CD4-positive, alpha-beta T cell treated with Interleukin-15 for 1 hour (primary cell): ENCODE measurements around the gene GIMAP2.
"Not testable (repeated sequence)": the region's sequence is repeated elsewhere in the genome, so short reads cannot be mapped to it uniquely, and the experiment has no call there.

Experiments
- DNase-seq: peaks from one replicate; pipeline ENCODE4 v3.0.0-alpha.2; 2020

GIMAP2 gene

GRCh38 chr7:150678601-150679000, 6.9 kb upstream of the GIMAP2 start:
- DNase-seq: not testable (repeated sequence)

DNA sequence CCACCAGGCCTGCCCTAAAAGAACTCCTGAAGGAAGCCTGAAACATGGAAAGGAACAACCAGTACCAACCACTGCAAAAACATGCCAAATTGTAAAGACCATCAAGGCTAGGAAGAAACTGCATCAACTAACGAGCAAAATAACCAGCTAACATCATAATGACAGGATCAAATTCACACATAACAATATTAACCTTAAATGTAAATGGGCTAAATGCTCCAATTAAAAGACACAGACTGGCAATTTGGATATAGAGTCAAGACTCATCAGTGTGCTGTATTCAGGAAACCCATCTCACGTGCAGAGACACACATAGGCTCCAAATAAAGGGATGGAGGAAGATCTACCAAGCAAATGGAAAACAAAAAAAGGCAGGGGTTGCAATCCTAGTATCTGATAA, 5.1 kb upstream of the GIMAP2 start:
- not testable (repeated sequence) for DNase-seq

- DNase-seq: no peak
These were observed 625 bp downstream of the GIMAP2 start for GRCh38 chr7:150686030-150686631.

DNA sequence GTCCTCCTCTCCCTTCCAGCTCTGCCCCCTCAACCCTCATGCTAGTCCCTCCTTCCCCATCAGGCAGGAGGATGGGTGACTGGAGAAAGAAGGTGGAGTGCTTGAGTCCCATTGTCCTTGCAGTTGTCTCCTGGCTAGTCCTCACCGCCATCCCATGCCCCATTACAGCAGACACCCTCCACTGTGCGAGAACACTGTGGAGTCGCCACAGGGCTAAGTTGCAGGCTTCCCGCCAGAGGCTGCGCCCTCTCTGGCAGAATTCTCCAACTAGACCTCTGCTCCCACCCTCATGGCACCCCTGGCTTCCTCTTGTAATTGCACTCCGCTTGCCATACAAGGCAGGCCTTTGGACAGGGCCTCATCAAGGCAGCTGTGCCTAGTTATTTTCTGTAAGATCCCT, 3.1 kb downstream of the GIMAP2 start:
- DNase-seq: no peak

- no peak for DNase-seq
These were observed 10.1 kb downstream of the GIMAP2 start for GRCh38 chr7:150695654-150696053.

GRCh38 chr7:150703209-150703608, 17.7 kb downstream of the GIMAP2 start:
- no peak for DNase-seq

GRCh38 chr7:150715293-150715692, 29.8 kb downstream of the GIMAP2 start:
- DNase-seq: peak; percentile 21

DNA sequence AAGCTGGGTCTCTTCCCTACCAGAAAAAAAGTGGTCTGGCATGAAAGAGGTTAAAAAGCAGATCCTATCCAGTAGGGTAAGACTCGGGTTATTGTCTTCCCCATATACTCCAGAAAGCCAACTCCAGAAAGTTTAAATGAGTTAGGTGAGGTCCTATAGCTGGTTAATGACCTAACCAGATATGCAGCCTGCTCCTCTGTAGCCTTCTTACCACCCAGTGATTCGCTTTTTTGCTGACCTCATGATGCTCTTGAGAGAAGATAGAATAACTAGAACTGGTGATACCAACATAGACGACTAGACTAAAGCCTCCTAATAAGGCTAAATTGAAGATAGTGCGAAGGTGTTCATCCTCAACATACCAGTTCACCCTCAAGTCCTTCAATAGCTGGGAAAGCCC, 30.2 kb downstream of the GIMAP2 start:
- no peak for DNase-seq

DNA sequence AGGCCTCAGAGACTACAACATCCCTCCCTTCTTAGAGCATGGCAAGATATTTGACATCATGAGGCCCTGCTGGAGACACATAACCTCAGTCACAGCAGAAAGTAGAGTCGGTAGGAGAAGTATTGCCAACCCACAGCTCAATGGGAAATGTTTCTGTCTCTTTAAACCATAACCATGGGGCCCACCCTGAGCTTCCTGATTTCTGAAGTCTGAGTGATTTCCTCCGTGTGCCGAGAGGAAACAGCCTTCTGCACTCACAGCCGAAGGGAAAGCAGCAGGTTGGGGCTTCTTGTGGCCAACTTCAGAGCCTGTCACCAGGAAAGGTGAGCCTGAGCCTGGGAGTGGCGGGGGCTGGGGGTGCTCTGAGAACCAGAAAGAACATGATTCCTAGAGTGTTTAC, 30.9 kb downstream of the GIMAP2 start, which contains the start of gene GIMAP1:
Gene GIMAP1 (plus strand): TSS at position 246 of the 400 bp plus-strand sequence. CDS start 2,435 bp downstream, outside the sequence.
- peak; percentile 60 for DNase-seq

DNA sequence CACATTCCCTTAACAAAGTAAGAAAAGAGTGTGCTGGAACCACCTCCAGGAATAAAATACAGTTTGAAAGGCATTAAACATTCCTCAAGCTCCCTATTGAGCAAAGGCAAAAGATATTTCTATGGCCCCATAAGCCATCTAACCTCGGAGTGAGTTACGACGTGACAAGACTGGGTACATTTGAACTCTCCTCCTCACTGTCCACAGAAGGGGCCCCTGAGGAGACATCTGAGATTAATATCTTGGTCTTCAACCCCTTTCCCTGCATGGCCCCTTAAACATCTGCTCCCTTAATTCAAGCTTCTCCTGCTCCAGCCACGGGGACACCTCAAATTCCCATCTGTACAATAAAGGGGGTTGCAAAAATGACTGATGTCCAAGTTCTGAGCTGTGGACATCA, 31.4 kb downstream of the GIMAP2 start:
- DNase-seq: no peak

GRCh38 chr7:150717814-150718420, 32.4 kb downstream of the GIMAP2 start:
- DNase-seq: no peak

DNA sequence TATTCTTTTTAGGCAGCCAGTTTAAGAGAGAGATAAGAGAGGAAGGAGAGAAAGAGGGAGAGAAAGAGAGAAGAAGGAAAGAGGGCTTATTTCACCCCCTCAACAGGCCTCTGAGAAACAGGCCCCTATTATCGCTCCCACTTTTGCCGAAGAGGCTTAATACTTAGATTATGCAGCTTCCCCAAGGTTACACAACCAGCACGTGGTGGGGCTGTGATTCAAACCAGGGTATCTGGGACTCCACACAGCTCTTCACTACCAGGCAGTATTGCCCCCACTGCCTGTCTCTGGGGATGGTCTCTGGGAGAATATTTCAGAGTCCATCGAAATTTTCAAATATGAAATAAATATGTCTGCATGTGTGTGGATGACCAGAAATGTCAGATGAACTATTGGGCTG, 33.9 kb downstream of the GIMAP2 start:
- no peak for DNase-seq

DNA sequence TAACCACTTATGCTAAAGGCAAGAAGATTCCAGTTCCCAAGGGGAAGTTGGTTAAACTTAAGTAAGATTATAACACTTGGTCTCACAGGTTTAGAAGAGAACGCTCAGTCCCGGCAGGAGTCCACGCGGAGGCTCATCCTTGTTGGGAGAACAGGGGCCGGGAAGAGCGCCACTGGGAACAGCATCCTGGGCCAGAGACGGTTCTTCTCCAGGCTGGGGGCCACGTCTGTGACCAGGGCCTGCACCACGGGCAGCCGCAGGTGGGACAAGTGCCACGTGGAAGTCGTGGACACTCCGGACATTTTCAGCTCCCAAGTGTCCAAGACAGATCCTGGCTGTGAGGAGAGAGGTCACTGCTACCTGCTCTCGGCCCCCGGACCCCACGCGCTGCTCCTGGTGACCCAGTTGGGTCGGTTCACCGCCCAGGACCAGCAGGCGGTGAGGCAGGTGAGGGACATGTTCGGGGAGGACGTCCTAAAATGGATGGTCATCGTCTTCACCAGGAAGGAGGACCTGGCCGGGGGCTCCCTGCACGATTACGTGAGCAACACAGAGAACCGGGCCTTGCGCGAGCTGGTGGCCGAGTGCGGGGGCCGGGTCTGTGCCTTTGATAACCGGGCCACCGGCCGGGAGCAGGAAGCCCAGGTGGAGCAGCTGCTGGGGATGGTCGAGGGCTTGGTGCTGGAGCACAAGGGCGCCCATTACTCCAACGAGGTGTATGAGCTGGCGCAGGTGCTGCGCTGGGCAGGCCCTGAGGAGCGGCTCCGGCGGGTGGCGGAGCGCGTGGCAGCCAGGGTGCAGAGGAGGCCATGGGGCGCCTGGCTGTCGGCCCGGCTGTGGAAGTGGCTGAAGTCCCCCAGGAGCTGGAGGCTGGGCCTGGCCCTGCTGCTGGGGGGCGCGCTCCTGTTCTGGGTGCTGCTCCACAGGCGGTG, 34.7 kb downstream of the GIMAP2 start:
- no peak for DNase-seq

DNA sequence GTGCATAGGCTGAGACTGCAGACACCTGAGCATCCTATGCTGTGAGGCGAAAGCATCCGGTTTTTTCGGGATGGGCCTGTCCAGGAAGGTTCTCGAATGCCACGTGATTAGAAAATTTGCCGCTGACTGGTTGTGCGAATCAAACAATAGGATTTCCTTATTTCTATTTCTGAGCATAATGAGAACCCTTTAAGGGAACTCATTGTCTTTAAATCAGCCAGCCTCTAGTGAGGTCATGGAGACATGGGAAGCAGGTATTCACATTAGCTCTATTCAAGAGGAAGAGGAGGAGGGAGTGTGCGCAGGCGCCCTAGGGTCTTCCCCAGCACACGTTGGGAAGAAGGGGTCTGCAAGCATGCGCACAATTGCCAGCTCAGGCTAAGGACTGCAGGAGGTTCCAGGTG, 36.5 kb downstream of the GIMAP2 start:
- DNase-seq: no peak

DNA sequence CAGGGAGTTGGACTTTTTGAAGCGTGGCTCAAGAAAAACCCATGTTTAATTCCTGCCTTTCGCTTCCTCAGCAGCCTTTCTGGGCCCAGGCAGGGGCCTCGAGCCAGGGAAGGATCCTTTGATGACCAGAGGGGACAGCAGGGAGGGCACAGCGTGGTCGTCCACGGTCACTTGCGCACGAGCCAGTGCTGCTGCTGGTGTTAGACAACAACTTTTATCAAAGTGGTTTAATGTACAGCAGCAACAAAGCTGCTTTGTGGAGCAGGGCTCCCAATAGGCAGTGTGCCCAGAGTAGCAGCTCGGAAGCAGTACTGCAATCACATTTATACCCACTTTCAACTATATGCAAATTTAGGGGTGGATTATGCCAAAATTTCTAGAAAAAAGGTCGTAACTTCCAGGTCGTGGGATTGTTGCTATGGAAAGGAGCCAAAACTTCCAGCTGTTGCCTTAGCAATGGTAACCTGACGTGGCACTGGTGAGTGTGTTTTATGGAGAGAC, 37.0 kb downstream of the GIMAP2 start:
- DNase-seq: no peak

DNA sequence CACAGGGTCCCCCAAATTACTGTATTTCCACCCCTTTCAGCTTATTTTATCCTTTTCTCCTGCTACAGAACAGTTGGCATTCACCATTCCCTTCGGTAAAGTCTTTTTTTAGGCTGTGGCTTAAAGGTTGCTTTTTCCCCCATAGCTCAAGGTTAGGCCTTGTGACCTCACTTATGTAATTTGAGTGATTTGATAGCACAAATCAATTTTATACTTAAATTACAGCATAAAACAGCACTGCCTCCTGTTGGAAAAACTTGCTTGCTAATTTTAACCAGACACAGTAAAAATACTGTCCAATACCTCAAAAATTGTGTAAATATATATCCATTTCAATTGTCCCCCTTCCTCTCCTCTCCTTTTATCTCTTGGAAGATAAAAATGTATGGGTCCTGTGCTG, 38.0 kb downstream of the GIMAP2 start:
- DNase-seq: no peak

GRCh38 chr7:150727381-150727780, 41.9 kb downstream of the GIMAP2 start:
- DNase-seq: no peak

- DNase-seq: no peak
These were observed 42.5 kb downstream of the GIMAP2 start for GRCh38 chr7:150728011-150728410.

- no peak for DNase-seq
These were observed 43.1 kb downstream of the GIMAP2 start for GRCh38 chr7:150728609-150729008.

DNA sequence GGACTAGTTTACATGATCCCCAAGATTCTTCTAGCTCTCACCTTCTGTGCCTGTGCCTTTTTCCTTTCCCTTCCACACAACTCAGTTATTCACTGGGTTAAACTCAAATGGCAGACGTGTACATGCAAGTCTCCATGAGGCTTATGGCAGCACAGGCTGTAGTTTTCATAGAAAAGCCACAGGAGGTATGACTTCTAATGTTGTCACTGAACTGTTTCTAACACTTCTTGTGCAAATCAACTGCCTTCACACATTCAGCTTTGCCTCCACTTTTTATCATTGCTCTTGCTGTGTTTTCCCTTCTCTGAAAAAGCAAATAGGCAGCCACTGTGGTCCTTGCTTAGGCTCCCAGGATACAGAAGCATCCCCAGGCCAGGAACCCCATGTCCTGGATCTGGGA, 46.4 kb downstream of the GIMAP2 start:
- DNase-seq: no peak

DNA sequence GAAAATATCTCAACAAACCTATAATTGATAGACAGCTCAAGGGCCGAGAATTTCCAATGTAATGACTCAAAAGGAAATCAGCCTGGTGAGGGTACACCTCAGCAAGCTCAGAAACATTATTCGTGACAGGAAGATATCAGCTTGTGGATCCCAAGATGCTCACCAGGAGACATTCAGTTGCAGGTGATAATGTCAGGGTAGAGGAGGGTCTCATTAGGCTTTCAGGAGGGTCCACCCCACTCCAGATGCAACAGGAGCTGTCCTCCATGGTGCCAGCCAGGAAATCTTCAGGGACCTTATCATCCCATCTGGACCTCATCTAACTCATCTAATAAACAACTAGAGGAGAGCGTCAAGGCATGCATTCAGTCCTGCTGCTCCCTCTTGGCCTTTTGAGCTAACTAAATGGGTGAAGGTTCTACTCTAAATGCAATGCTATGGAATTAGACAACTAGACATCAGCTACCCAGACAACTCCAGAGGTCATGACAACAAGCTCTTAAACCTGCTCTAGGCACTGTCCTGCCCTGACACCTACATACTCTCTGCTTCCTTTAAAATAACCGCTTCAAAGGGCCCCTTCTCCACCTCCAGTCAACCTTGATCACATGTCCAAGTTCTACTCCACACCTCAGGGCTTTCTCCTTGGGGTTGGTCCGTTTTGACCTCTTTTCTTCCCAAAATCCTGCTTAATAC, 47.4 kb downstream of the GIMAP2 start:
- no peak for DNase-seq

GRCh38 chr7:150733482-150734095, 48.1 kb downstream of the GIMAP2 start:
- DNase-seq: no peak

DNA sequence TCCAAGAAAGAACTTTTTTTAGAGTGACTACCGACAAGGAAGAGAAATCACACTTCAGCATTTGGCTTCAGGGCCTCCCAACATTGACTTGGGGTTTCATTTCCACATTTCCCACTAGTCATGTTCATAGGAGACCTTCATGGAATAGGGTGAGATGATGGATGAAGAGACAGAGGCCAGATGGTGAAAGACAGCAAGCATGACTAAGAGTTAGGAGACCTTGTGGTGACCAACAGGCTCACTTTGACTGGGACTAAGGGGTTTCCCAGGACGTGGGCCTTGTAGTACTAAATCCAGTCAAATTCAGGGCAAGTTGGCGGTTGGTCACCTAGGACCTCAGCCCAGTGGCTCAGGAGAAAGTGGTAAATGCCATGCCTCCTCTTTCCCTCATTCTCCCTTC, 48.7 kb downstream of the GIMAP2 start:
- DNase-seq: no peak
